Body of pancreas (tissue), 4 donors: ENCODE data around the gene SERPINB2.

Source experiments
- CTCF ChIP-seq, 7 experiments: fragments of 450-650 bp in 4 of 7; fragments of 200-600 bp in 3 of 7; sonication (generic) in 3 of 7; IDR thresholded peaks; one replicate each; pipeline ENCODE4 v1.5.1; 2016 to 2019; ENCODE audit warnings: antibody characterized with exemption in 7 of 7
- POLR2A ChIP-seq, 3 donors: fragments of 450-650 bp; IDR thresholded peaks; one replicate each; pipeline ENCODE4 v1.6.1; 2016; ENCODE audit warnings: antibody characterized with exemption in 3 of 3, mild to moderate bottlenecking in 2 of 3

- no peak for TF ChIP-seq POLR2A (IDR thresholded peaks at IDR 0.05)
- TF ChIP-seq CTCF (IDR thresholded peaks at IDR 0.05), result no peak
Observed at GRCh38 chr18:63930773-63931354, 43.4 kb downstream of the SERPINB2 start.
